Hepatocyte (in vitro differentiated cells): Measurements from ENCODE around the gene S100A5. TPM values are rescaled to one million over a fixed set of nuclear protein-coding genes. Genes with fewer than 3 reads are reported as not detected.

Experiments used
- DNase-seq: peaks from one replicate; pipeline ENCODE4 v3.0.0-alpha.2; 2016; ENCODE audit warnings: low spot score
- H2AFZ ChIP-seq: fragments of 200-600 bp; sonication (generic); 2 replicates; pipeline ENCODE4 v1.6.0; 2016; ENCODE audit warnings: antibody characterized with exemption, mild to moderate bottlenecking
- H3K27ac ChIP-seq: fragments of 200-600 bp; sonication (generic); 2 replicates; pipeline ENCODE4 v1.5.1; 2016; ENCODE audit warnings: mild to moderate bottlenecking
- H3K27me3 ChIP-seq: fragments of 200-600 bp; sonication (generic); 2 replicates; pipeline ENCODE4 v1.6.1; 2016
- H3K36me3 ChIP-seq: fragments of 200-600 bp; sonication (generic); replicated peaks from 2 replicates; pipeline ENCODE4 v1.5.1; 2016; ENCODE audit warnings: low read depth; ENCODE audit not compliant: insufficient read depth
- H3K4me1 ChIP-seq: fragments of 200-600 bp; sonication (generic); 2 replicates; pipeline ENCODE4 v1.5.1; 2016; ENCODE audit warnings: mild to moderate bottlenecking, moderate library complexity; ENCODE audit not compliant: insufficient read depth
- H3K4me2 ChIP-seq: fragments of 200-600 bp; sonication (generic); 2 replicates; pipeline ENCODE4 v1.6.0; 2016
- H3K4me3 ChIP-seq: fragments of 200-600 bp; sonication (generic); 2 replicates; pipeline ENCODE4 v1.5.1; 2016; ENCODE audit warnings: mild to moderate bottlenecking
- H3K79me2 ChIP-seq: fragments of 200-600 bp; sonication (generic); 2 replicates; pipeline ENCODE4 v1.6.0; 2017; ENCODE audit warnings: mild to moderate bottlenecking
- H3K9me2 ChIP-seq: fragments of 200-600 bp; sonication (generic); replicated peaks from 2 replicates; pipeline ENCODE4 v1.6.0; 2017; ENCODE audit warnings: mild to moderate bottlenecking; ENCODE audit not compliant: insufficient read depth
- H3K9me3 ChIP-seq: fragments of 200-600 bp; sonication (generic); 2 replicates; pipeline ENCODE4 v1.5.1; 2016; ENCODE audit warnings: low read depth, mild to moderate bottlenecking
- H4K20me1 ChIP-seq: fragments of 200-600 bp; sonication (generic); 2 replicates; pipeline ENCODE4 v1.6.0; 2016; ENCODE audit warnings: mild to moderate bottlenecking; ENCODE audit not compliant: insufficient read depth, poor library complexity, severe bottlenecking
- EZH2 ChIP-seq: fragments of 200-600 bp; sonication (generic); IDR thresholded peaks from 2 replicates; pipeline ENCODE4 v1.6.1; 2016; ENCODE audit warnings: antibody characterized with exemption, mild to moderate bottlenecking, borderline replicate concordance
- EZH2phosphoT487 ChIP-seq: fragments of 200-600 bp; sonication (generic); IDR thresholded peaks from one replicate; pipeline ENCODE4 v1.6.1; 2018; ENCODE audit warnings: antibody characterized with exemption, mild to moderate bottlenecking, low read depth, moderate library complexity; ENCODE audit not compliant: unreplicated experiment, severe bottlenecking
- WGBS: methylation state at CpG from one replicate; pipeline ENCODE4 v1.1.6; 2016; ENCODE audit warnings: low lambda C conversion rate; ENCODE audit errors: missing lambda C conversion rate; 5-methylcytosine and 5-hydroxymethylcytosine counted together
- polyA plus RNA-seq: library from polyadenylated mRNA; unstranded; fragments of >200 nt; fragmentation: Nextera tagmentation; extraction: Ambion mirVana; gene quantifications from 2 replicates; pipeline ENCODE4 v1.2.1, GENCODE V29; 2016
- total RNA-seq: library from RNA; depleted of rRNA; stranded (reverse); fragments of >200 nt; gene quantifications from 2 replicates; pipeline ENCODE4 v1.2.3, GENCODE V29; 2014
- TF ChIP-seq, protein P1 (sequence below): fragments of 200-600 bp; sonication (generic); IDR thresholded peaks from 2 replicates; pipeline ENCODE4 v1.5.1; 2016; ENCODE audit warnings: antibody characterized with exemption, mild to moderate bottlenecking; ENCODE audit not compliant: poor library complexity

Gene S100A5
- total and polyA plus RNA-seq, 2 experiments from 2014 or later, result 0.54 TPM; not detected in 1

DNA sequence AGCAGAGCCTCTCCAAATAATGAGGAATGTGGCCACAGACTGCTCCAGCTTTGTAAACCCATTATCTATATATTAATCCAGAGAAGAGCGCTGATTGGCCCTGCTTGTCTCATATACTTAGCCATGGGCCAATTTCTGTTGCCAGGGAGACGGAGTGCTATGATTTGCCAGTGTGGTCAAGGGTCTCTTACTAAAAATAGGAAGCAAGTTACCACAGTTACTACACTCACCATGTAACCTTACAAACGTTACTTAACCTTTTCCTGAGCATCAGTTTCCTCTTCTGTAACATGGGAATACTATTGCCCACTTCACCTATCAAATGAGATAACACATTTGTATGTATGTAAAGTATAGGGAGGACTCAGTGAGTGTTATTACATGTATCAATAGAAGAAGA, 32.6 kb upstream of the S100A5 start:
- no peak overlapping the region for H2AFZ ChIP-seq
- no peak overlapping the region for H3K4me3 ChIP-seq
- TF ChIP-seq, protein P1, sequence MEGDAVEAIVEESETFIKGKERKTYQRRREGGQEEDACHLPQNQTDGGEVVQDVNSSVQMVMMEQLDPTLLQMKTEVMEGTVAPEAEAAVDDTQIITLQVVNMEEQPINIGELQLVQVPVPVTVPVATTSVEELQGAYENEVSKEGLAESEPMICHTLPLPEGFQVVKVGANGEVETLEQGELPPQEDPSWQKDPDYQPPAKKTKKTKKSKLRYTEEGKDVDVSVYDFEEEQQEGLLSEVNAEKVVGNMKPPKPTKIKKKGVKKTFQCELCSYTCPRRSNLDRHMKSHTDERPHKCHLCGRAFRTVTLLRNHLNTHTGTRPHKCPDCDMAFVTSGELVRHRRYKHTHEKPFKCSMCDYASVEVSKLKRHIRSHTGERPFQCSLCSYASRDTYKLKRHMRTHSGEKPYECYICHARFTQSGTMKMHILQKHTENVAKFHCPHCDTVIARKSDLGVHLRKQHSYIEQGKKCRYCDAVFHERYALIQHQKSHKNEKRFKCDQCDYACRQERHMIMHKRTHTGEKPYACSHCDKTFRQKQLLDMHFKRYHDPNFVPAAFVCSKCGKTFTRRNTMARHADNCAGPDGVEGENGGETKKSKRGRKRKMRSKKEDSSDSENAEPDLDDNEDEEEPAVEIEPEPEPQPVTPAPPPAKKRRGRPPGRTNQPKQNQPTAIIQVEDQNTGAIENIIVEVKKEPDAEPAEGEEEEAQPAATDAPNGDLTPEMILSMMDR, result no peak
- TF ChIP-seq EZH2 (no peak), EZH2phosphoT487 (no peak)
- WGBS, result 92% methylated on average over 3 of the region's 3 CpGs
- H3K27ac ChIP-seq, result no peak overlapping the region
- no peaks in the 10 kb centered on the region for H3K9me3 ChIP-seq
- no peaks in the 10 kb centered on the region for H3K79me2 ChIP-seq
- H3K9me2 ChIP-seq, result no peaks in the 10 kb centered on the region
- H3K4me2 ChIP-seq, result no peak overlapping the region
- DNase-seq, result no peak
- no peaks in the 10 kb centered on the region for H3K27me3 ChIP-seq
- no peaks in the 10 kb centered on the region for H3K36me3 ChIP-seq
- no peaks in the 10 kb centered on the region for H4K20me1 ChIP-seq
- H3K4me1 ChIP-seq, result peaks cover under 1% of the 10 kb centered on the region

DNA sequence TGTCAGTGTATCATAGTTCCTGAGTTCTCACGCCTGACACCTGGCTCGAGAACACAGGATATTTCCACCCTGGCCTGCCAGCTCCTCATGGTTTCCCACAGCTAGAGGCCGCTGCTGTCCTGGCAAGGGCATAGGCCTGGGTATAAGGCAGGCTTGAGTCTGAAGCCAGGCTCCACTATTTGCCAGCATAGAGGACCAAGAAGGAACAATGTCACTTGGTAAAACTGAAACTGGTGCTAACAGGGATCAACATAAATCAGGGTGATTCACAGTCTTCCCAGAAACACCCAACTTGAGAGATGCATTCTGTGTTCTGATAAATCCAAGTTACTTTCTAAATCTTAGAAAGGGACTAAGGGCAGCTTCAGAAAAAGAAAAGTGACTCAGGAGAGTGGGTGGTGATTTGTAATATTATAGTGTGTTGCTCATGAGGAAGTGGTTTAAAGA, 31.9 kb upstream of the S100A5 start:
- Histone ChIP-seq H3K4me1 (peaks cover 8% of the 10 kb centered on the region), H3K79me2 (no peaks in the 10 kb centered on the region), H2AFZ (no peak overlapping the region), H3K9me3 (no peaks in the 10 kb centered on the region), H3K4me3 (no peak overlapping the region), H3K9me2 (no peaks in the 10 kb centered on the region), H4K20me1 (no peaks in the 10 kb centered on the region), H3K4me2 (no peak overlapping the region), H3K36me3 (no peaks in the 10 kb centered on the region), H3K27me3 (no peaks in the 10 kb centered on the region), H3K27ac (no peak overlapping the region)
- DNase-seq, result peak; percentile 83
- no peak for TF ChIP-seq EZH2
- TF ChIP-seq EZH2phosphoT487, result no peak
- TF ChIP-seq, protein P1, result peak; percentile 65
- WGBS, result 39% methylated on average over 3 of the region's 3 CpGs

DNA sequence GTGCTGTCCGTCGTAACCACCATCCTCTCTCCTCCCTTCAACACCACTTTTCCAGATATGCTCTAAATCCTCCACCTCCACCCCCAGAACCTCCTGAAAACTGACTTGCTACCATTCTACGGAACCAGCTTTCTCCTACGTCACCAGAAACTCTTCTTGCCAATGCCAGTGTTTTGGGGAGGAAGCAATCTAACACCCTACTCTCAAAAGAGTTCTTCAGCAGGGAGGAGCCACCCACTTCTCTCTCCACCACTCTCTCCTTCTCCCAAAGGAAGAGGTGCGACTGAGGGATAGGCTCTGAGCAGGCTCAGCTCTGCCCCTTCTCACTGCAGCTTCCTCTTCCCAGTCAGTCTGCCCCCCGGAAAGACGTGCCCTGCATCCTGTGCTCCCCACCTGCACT, 31.0 kb upstream of the S100A5 start:
- H3K4me1 ChIP-seq, result peaks cover 17% of the 10 kb centered on the region
- DNase-seq, result no peak
- 87% methylated on average over 7 of the region's 7 CpGs for WGBS
- H3K4me2 ChIP-seq, result no peak overlapping the region
- no peaks in the 10 kb centered on the region for H3K9me3 ChIP-seq
- no peaks in the 10 kb centered on the region for H3K9me2 ChIP-seq
- no peak overlapping the region for H2AFZ ChIP-seq
- H3K36me3 ChIP-seq, result no peaks in the 10 kb centered on the region
- no peaks in the 10 kb centered on the region for H4K20me1 ChIP-seq
- H3K27ac ChIP-seq, result no peak overlapping the region
- H3K4me3 ChIP-seq, result no peak overlapping the region
- TF ChIP-seq EZH2 (no peak), EZH2phosphoT487 (no peak)
- TF ChIP-seq, protein P1, result no peak
- H3K79me2 ChIP-seq, result no peaks in the 10 kb centered on the region
- H3K27me3 ChIP-seq, result no peaks in the 10 kb centered on the region

DNA sequence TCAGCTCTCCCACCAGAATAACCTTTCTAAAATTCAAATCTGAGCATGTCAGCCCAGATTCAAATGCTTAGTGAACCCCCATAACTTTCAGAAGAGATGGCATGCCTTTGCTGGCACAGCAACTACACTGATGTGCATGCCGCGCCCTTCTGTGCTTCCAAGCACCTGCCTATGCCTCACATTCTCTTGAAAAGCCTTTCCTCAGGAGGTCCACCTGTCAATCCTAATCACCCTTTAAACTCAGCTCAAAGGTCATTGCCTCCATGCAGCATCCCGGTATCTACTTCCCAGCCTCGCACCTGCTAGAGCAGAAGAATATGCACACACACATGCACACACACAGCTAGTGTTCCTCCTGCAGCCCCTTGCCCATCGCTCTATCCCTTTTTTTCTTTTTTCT, 30.1 kb upstream of the S100A5 start:
- no peaks in the 10 kb centered on the region for H4K20me1 ChIP-seq
- H3K4me3 ChIP-seq, result no peak overlapping the region
- no peaks in the 10 kb centered on the region for H3K79me2 ChIP-seq
- 79% methylated on average over 5 of the region's 5 CpGs for WGBS
- no peaks in the 10 kb centered on the region for H3K9me2 ChIP-seq
- no peak overlapping the region for H3K4me2 ChIP-seq
- no peaks in the 10 kb centered on the region for H3K27me3 ChIP-seq
- no peak overlapping the region for H3K27ac ChIP-seq
- H3K9me3 ChIP-seq, result no peaks in the 10 kb centered on the region
- H3K36me3 ChIP-seq, result no peaks in the 10 kb centered on the region
- TF ChIP-seq, protein P1, result no peak
- TF ChIP-seq EZH2phosphoT487, result no peak
- no peak for TF ChIP-seq EZH2
- H3K4me1 ChIP-seq, result peaks cover 24% of the 10 kb centered on the region
- peak; percentile 48 for DNase-seq
- no peak overlapping the region for H2AFZ ChIP-seq
